Omental fat pad (tissue), 4 donors: ENCODE measurements around the gene DBNL. TPM values are rescaled to one million over a fixed set of nuclear protein-coding genes. Genes with fewer than 3 reads are reported as not detected.

Source experiments
- ATAC-seq: fragments of 150-250 bp; one replicate; pipeline ENCODE4 v1.9.1; 2016; ENCODE audit warnings: mild to moderate bottlenecking, moderate library complexity; ENCODE audit not compliant: low FRiP score
- DNase-seq: peaks from one replicate; pipeline ENCODE4 v3.0.0-alpha.2; 2019; ENCODE audit warnings: low spot score
- CTCF ChIP-seq, 3 donors: fragments of 450-650 bp; IDR thresholded peaks; one replicate each; pipeline ENCODE4 v1.5.1; 2016 to 2017; ENCODE audit warnings: antibody characterized with exemption in 3 of 3, mild to moderate bottlenecking in 3 of 3, moderate library complexity in 2 of 3
- total RNA-seq, 4 donors: library from RNA; depleted of rRNA; stranded (reverse); fragments of >200 nt; gene quantifications; one replicate each; pipeline ENCODE4 v1.1.0, GENCODE V29; 2016

Gene DBNL
- total RNA-seq, 4 donors from 2014 or later = 106 to 160 (median 127) TPM

GRCh38 chr7:44071726-44072363, 27.3 kb downstream of the DBNL start:
- ATAC-seq (no peak), DNase-seq (no peak)
- no peak for TF ChIP-seq CTCF (IDR thresholded peaks at IDR 0.05)

GRCh38 chr7:44072364-44073231, 28.1 kb downstream of the DBNL start:
- peak; percentile 77 for ATAC-seq
- peak in 1 of 3 donors; percentile 33 for TF ChIP-seq CTCF (IDR thresholded peaks at IDR 0.05)

GRCh38 chr7:44073664-44074348, 29.3 kb downstream of the DBNL start:
- DNase-seq = no peak
- TF ChIP-seq CTCF (IDR thresholded peaks at IDR 0.05) = no peak
- ATAC-seq = peak; percentile 31

More at GRCh38 chr7:44072364-44073231, 28.1 kb downstream of the DBNL start:
- DNase-seq = peak; percentile 90

- TF ChIP-seq CTCF (IDR thresholded peaks at IDR 0.05) = no peak
- no peak for DNase-seq
- peak; percentile 22 for ATAC-seq
These were observed 29.8 kb downstream of the DBNL start for GRCh38 chr7:44074349-44074695.

GRCh38 chr7:44075296-44076075, 31.0 kb downstream of the DBNL start:
- ATAC-seq (no peak), DNase-seq (no peak)
- TF ChIP-seq CTCF (IDR thresholded peaks at IDR 0.05) = no peak

GRCh38 chr7:44076101-44076895, 31.8 kb downstream of the DBNL start:
- no peak for DNase-seq
- ATAC-seq = no peak
- no peak for TF ChIP-seq CTCF (IDR thresholded peaks at IDR 0.05)
